HG03432 (cell line): ENCODE measurements around the gene MKRN1.
"Not testable (repeated sequence)": the region's sequence is repeated elsewhere in the genome, so short reads cannot be mapped to it uniquely, and the experiment has no call there.

Source experiments
- ATAC-seq: cut with Tn5 transposase; IDR thresholded peaks from one replicate; pipeline ENCODE4 v1.9.1; 2021; ENCODE audit warnings: mild to moderate bottlenecking, moderate library complexity; ENCODE audit not compliant: unreplicated experiment

The MKRN1 gene

GRCh38 chr7:140479062-140479738 is at the start of gene MKRN1:
Gene MKRN1 (minus strand): TSS chr7:140479505. CDS start chr7:140479344, 161 bp downstream.
- ATAC-seq: peak; percentile 95

GRCh38 chr7:140526787-140527664 is 47.7 kb upstream of the MKRN1 start:
- no peak for ATAC-seq

- no peak for ATAC-seq
Observed at GRCh38 chr7:140526214-140526613, 46.9 kb upstream of the MKRN1 start.

GRCh38 chr7:140525743-140526142 is 46.4 kb upstream of the MKRN1 start:
- ATAC-seq: no peak

GRCh38 chr7:140521421-140521820 is 42.1 kb upstream of the MKRN1 start:
- no peak for ATAC-seq

- no peak for ATAC-seq
Observed at GRCh38 chr7:140519007-140519399, 39.7 kb upstream of the MKRN1 start.

- ATAC-seq: no peak
Observed at GRCh38 chr7:140518370-140519006, 39.2 kb upstream of the MKRN1 start.

GRCh38 chr7:140517546-140518369 is 38.5 kb upstream of the MKRN1 start:
- no peak for ATAC-seq

- ATAC-seq: no peak
Observed at GRCh38 chr7:140512317-140513000, 33.2 kb upstream of the MKRN1 start.

GRCh38 chr7:140509789-140510188 is 30.5 kb upstream of the MKRN1 start:
- ATAC-seq: no peak

GRCh38 chr7:140507556-140507955 is 28.3 kb upstream of the MKRN1 start:
- not testable (repeated sequence) for ATAC-seq

GRCh38 chr7:140506788-140507464 is 27.6 kb upstream of the MKRN1 start:
- ATAC-seq: no peak

GRCh38 chr7:140501966-140502365 is 22.7 kb upstream of the MKRN1 start:
- ATAC-seq: no peak

GRCh38 chr7:140497807-140498206 is 18.5 kb upstream of the MKRN1 start:
- ATAC-seq: not testable (repeated sequence)

GRCh38 chr7:140497241-140497769 is 18.0 kb upstream of the MKRN1 start:
- ATAC-seq: no peak

- no peak for ATAC-seq
Observed at GRCh38 chr7:140495514-140496097, 16.3 kb upstream of the MKRN1 start.

GRCh38 chr7:140494867-140495266 is 15.6 kb upstream of the MKRN1 start:
- no peak for ATAC-seq

GRCh38 chr7:140489026-140489359 is 9.7 kb upstream of the MKRN1 start:
- no peak for ATAC-seq
